NOMO-1 treated with dmso at 0.1 percent for 144 hours (cell line): Measurements from ENCODE around the gene FHL3.
A peak's percentile ranks its signal among the peaks of the same experiment; 100 is the strongest.

Experiments used
- DNase-seq: peaks from one replicate; lab custom pipeline; 2025; ENCODE audit not compliant: unreplicated experiment; lab: John Stamatoyannopoulos, UW

The FHL3 gene

DNA sequence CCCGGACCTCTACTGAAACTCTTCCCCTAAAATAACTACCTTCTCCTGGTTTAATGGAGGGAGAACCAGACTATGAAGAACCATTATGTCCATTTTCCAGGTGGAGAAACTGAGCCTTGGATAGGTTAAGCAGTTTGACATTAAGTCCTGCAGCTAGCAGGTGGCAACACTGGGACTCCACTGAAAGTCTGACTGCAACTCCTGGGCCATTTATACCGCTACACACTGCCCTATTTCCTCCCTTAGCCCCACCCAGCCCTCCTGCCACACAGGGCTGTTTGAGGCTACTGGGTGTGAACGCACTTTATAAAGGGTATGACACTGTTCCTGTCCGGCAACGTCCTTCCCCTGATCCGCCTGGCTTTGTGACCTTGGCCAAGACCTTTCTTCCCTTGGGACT lies 58.0 kb downstream of the FHL3 start:
- DNase-seq, result peak; percentile 24
